AG04449 (cell line): ENCODE data around the gene SSPN.

ENCODE experiments used
- CTCF ChIA-PET: fragments of 350-600 bp; formaldehyde crosslinking; extraction: SDS; loops from one replicate; lab custom pipeline; 2021; ENCODE audit warnings: antibody characterized with exemption; lab: Yijun Ruan, JAX
- POLR2A ChIA-PET: fragments of 400-600, 350-600 bp; formaldehyde crosslinking; extraction: SDS; loops from one replicate; lab custom pipeline; 2020; ENCODE audit warnings: antibody characterized with exemption, inconsistent platforms; lab: Yijun Ruan, JAX
- DNase-seq: peaks from one replicate; pipeline ENCODE4 v3.0.0-alpha.2; 2010; ENCODE audit warnings: low read depth, low spot score
- H3K4me3 ChIP-seq: 2 replicates; pipeline ENCODE4 v1.5.1; 2011; ENCODE audit warnings: low read depth, mild to moderate bottlenecking, control low read depth, low read length
- TF ChIP-seq, protein P1 (sequence below): IDR thresholded peaks from one replicate; pipeline ENCODE4 v1.5.1; 2011; ENCODE audit warnings: mild to moderate bottlenecking, moderate library complexity, low read length, control low read depth, inconsistent platforms; ENCODE audit not compliant: insufficient read depth; ENCODE audit errors: missing control alignments

The SSPN gene

DNA sequence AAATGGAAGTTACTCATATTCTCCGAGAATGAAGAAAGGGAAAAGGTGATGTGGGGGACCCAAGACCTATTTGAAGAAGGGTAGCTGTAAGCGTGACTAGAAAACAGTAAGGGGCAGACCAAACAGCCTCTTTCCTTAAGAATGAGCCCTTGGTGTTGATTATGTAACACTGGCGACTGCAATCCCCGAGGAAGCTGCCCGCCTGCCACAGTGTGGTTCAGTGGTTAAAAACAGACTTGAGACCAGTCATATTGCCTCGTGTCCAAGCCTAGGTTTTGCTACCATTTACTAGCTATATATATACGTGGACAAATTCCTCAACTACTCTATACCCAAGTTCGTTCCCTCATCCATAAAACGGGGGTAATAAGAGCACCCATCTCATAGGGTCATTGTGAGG, 49.1 kb downstream of the SSPN start:
- CTCF ChIA-PET, result no interaction called here
- no peak for DNase-seq
- H3K4me3 ChIP-seq, result no peak overlapping the region
- POLR2A ChIA-PET, result no interaction called here
- TF ChIP-seq, protein P1, sequence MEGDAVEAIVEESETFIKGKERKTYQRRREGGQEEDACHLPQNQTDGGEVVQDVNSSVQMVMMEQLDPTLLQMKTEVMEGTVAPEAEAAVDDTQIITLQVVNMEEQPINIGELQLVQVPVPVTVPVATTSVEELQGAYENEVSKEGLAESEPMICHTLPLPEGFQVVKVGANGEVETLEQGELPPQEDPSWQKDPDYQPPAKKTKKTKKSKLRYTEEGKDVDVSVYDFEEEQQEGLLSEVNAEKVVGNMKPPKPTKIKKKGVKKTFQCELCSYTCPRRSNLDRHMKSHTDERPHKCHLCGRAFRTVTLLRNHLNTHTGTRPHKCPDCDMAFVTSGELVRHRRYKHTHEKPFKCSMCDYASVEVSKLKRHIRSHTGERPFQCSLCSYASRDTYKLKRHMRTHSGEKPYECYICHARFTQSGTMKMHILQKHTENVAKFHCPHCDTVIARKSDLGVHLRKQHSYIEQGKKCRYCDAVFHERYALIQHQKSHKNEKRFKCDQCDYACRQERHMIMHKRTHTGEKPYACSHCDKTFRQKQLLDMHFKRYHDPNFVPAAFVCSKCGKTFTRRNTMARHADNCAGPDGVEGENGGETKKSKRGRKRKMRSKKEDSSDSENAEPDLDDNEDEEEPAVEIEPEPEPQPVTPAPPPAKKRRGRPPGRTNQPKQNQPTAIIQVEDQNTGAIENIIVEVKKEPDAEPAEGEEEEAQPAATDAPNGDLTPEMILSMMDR, result no peak

- POLR2A ChIA-PET, result no interaction called here
- CTCF ChIA-PET, result no interaction called here
- DNase-seq, result no peak
- TF ChIP-seq, protein P1, result no peak
- no peak overlapping the region for H3K4me3 ChIP-seq
Measured at GRCh38 chr12:26245175-26245942, 50.0 kb downstream of the SSPN start.

- TF ChIP-seq, protein P1, result no peak
- ChIA-PET CTCF (interaction anchor here (1.0 kb wide), 1 partner anchor 19 kb away, joined by 3 read pairs; no protein-coding TSS in a partner anchor), POLR2A (no interaction called here)
- H3K4me3 ChIP-seq, result no peak overlapping the region
- DNase-seq, result no peak
Measured at GRCh38 chr12:26246483-26247164, 51.3 kb downstream of the SSPN start.

DNA sequence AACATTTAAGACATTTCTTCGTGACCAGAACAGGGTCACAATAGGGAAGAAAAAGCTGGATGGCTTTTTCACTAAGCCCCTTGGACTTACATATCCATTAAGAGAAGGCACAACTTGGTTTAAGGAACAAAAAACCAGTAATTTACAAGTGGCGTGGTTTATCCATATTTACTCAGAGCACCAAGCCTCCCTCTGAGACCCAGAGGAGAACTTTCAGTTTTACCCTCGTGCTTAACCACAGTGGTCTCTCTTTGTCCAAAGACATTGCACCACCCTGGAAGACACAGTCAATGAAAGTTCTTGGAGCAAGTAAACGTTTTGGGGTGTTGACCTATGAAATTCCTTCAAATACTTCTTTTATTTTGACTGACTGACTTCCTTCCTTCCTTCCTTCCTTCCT, 52.5 kb downstream of the SSPN start:
- DNase-seq, result no peak

DNA sequence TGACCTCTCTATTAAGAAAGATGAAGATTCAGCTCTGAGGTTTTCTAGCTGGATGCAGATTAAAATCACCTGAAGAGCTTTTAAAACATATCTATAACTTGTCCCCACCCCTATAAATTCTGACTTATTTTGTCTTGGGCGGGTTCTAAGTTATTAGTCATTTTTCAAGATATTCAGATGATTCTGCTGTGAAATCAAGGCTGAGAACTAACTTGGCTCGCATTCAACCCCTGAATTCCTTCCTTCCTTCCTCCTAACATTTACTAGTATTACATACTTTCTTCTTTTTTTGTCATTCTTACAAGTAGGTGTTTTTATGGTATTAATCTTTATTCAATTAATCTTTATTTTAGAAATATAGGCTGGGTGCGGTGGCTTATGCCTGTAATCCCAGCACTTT, 55.4 kb downstream of the SSPN start:
- no peak for DNase-seq

More for the DNA sequence above, 52.5 kb downstream of the SSPN start:
- TF ChIP-seq, protein P1, result no peak
- no peak overlapping the region for H3K4me3 ChIP-seq
- CTCF ChIA-PET, result no interaction called here
- POLR2A ChIA-PET, result no interaction called here

DNA sequence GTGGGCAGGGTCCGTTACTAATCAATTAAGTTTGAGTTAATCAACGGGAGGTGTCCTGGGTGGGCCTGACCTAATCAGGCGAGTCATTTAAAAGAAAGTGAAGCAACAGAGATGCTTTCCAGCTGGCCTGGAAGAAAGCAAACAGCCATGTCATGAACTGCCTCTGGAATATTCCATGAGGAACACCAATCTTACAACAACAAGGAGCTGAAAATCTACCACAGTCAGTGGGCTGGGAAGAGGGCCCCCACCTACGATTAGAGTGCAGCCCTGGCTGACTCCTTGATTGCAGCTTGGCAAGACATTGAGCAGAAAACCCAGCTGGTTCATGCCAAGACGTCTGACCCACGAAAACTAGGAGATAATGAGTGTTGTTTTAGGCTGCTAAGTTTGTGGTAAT, 56.2 kb downstream of the SSPN start:
- ChIA-PET POLR2A (no interaction called here), CTCF (no interaction called here)
- TF ChIP-seq, protein P1, result no peak
- H3K4me3 ChIP-seq, result no peak overlapping the region
- no peak for DNase-seq

More for the DNA sequence above, 55.4 kb downstream of the SSPN start:
- TF ChIP-seq, protein P1, result no peak
- ChIA-PET CTCF (interaction anchor here (1.1 kb wide), 1 partner anchor 189 kb away, joined by 3 read pairs; no protein-coding TSS in a partner anchor), POLR2A (no interaction called here)
- H3K4me3 ChIP-seq, result no peak overlapping the region
